ENCODE measurements around the gene C1S. TPM values are rescaled to one million over a fixed set of nuclear protein-coding genes. Genes with fewer than 3 reads are reported as not detected.

C1S gene
- total RNA-seq, 1 donor from 2014 or later, result 541 TPM

DNA sequence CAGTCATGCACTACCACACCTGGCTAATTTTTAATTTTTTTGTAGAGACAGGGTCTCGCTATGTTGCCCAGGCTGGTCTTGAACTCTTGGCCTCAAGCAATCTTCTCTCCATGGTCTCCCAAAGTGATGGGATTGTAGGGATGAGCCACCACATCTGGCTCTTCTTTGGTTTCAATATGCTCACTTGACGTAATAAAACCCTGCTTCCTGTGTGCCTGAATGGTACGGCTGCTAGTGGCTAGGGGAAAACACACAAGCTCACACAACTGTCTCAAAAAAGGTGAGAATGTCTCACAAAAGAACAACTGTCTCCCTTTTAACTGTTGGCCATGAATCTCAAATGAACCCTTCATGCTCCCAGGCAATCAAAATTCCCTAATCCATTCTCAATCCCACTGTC lies 15.0 kb downstream of the C1S start:
- Histone ChIP-seq H3K4me3 (no peak overlapping the region), H3K9me3 (no peaks in the 10 kb centered on the region), H3K4me1 (peaks cover 29% of the 10 kb centered on the region), H3K36me3 (peaks cover 0 to 7% of the 10 kb centered on the region in 2 donors), H3K27ac (peak overlapping the region; percentile 54), H3K27me3 (no peaks in the 10 kb centered on the region)
- no peak for DNase-seq (ENCODE audit: extremely low spot score in 2 of 2)
- TF ChIP-seq POLR2A (IDR thresholded peaks at IDR 0.05), result no peak
- TF ChIP-seq, protein P1, sequence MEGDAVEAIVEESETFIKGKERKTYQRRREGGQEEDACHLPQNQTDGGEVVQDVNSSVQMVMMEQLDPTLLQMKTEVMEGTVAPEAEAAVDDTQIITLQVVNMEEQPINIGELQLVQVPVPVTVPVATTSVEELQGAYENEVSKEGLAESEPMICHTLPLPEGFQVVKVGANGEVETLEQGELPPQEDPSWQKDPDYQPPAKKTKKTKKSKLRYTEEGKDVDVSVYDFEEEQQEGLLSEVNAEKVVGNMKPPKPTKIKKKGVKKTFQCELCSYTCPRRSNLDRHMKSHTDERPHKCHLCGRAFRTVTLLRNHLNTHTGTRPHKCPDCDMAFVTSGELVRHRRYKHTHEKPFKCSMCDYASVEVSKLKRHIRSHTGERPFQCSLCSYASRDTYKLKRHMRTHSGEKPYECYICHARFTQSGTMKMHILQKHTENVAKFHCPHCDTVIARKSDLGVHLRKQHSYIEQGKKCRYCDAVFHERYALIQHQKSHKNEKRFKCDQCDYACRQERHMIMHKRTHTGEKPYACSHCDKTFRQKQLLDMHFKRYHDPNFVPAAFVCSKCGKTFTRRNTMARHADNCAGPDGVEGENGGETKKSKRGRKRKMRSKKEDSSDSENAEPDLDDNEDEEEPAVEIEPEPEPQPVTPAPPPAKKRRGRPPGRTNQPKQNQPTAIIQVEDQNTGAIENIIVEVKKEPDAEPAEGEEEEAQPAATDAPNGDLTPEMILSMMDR (IDR thresholded peaks at IDR 0.05), result no peak
- no peak for TF ChIP-seq POLR2AphosphoS5 (IDR thresholded peaks at IDR 0.05; ENCODE audit: insufficient read depth in 1 of 2, low read depth in 1 of 2)
- intact Hi-C loops (cut with DNase I), result no loop called here

DNA sequence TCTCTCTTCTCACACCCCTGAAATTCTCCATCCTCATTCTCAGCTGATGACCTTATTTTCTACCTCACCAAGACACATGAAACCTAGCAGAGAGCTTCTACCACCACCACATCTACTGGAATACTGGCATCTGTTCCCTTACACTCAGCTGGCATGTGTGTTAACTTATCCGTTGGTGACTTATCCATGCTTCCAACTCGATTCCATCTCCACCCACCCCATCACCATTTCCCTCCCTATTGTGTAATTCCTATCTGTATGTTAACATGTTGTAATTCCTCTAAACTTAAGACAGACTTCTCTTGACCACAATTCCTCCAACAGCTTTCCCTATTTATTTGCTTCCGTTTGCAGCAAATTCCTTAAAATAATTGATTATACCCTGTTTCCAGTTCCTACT lies 15.4 kb downstream of the C1S start:
- Histone ChIP-seq H3K27me3 (no peaks in the 10 kb centered on the region), H3K27ac (peak overlapping the region; percentile 54), H3K4me3 (no peak overlapping the region), H3K36me3 (peaks cover 0 to 11% of the 10 kb centered on the region in 2 donors), H3K4me1 (peaks cover 34% of the 10 kb centered on the region), H3K9me3 (no peaks in the 10 kb centered on the region)
- intact Hi-C loops (cut with DNase I), result no loop called here
- DNase-seq (ENCODE audit: extremely low spot score in 2 of 2), result no peak
- TF ChIP-seq POLR2A (IDR thresholded peaks at IDR 0.05), result no peak

DNA sequence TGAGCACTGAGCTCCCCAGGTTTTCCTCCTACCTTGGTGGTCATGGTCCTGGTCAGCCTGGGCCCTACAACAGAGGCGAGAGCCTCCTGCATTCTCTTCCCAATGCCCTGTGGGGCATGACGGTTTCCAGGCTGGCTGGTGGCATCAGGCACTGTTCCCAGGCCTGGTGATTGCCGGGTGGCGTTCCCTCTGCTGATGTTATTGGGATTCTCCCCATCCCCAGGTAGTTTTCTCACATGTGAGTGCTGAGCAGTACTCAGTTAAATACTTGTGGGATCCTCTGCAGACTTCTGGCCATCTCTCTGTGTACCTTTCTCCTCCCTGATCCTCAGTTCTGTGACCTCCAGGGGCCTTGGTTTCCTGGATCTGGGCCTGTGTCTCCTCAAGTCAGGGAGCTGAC lies 16.0 kb downstream of the C1S start:
- Histone ChIP-seq H3K4me3 (no peak overlapping the region), H3K27me3 (no peaks in the 10 kb centered on the region), H3K27ac (peak overlapping the region; percentile 54), H3K4me1 (peaks cover 37% of the 10 kb centered on the region), H3K9me3 (no peaks in the 10 kb centered on the region), H3K36me3 (peaks cover 0 to 13% of the 10 kb centered on the region in 2 donors)
- DNase-seq (ENCODE audit: extremely low spot score in 2 of 2), result no peak
- TF ChIP-seq POLR2AphosphoS5 (IDR thresholded peaks at IDR 0.05; ENCODE audit: insufficient read depth in 1 of 2, low read depth in 1 of 2) (no peak), POLR2A (IDR thresholded peaks at IDR 0.05) (no peak)
- TF ChIP-seq, protein P1 (IDR thresholded peaks at IDR 0.05), result no peak
- intact Hi-C loops (cut with DNase I), result no loop called here

DNA sequence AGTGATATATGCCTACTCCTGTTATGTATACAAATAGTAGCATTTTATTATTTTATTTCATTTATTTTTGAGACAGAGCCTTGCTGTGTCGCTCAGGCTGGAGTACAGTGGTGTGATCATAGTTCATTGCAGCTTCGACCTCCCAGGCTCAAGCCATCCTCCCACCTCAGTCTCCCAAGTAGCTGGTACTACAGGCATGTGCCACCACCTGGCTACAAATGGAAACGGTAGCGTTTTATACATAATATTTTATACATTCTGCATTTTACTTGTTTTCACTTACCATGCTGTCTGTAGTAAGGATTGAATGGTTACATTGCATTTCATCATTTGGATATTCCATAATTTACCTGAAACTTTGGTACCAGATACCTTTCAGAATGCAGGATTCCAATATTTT lies 17.6 kb downstream of the C1S start:
- Histone ChIP-seq H3K4me3 (no peak overlapping the region), H3K4me1 (peaks cover 37% of the 10 kb centered on the region), H3K9me3 (no peaks in the 10 kb centered on the region), H3K36me3 (peaks cover 0 to 27% of the 10 kb centered on the region in 2 donors), H3K27ac (no peak overlapping the region), H3K27me3 (no peaks in the 10 kb centered on the region)
- no peak for TF ChIP-seq POLR2AphosphoS5 (IDR thresholded peaks at IDR 0.05; ENCODE audit: insufficient read depth in 1 of 2, low read depth in 1 of 2)
- TF ChIP-seq, protein P1 (IDR thresholded peaks at IDR 0.05), result no peak
- TF ChIP-seq POLR2A (IDR thresholded peaks at IDR 0.05), result no peak
- DNase-seq (ENCODE audit: extremely low spot score in 2 of 2), result no peak
- intact Hi-C loops (cut with DNase I), result no loop called here

DNA sequence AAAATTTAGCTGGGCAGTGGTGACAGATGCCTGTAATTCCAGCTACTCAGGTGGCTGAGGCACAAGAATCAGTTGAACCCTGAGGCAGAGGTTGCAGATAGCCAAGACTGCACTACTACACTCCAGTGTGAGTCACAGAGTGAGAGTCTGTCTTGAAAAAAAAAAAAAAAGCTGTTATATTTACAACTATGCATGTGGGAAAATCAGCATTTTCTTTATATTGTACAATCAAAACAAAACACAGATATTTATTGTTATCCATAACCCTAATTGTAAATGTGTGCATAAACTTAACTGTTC lies 19.3 kb downstream of the C1S start:
- peaks cover 0 to 33% of the 10 kb centered on the region in 2 donors for H3K36me3 ChIP-seq
- no peaks in the 10 kb centered on the region for H3K27me3 ChIP-seq
- TF ChIP-seq, protein P1 (IDR thresholded peaks at IDR 0.05), result no peak
- TF ChIP-seq POLR2AphosphoS5 (IDR thresholded peaks at IDR 0.05; ENCODE audit: insufficient read depth in 1 of 2, low read depth in 1 of 2) (no peak), POLR2A (IDR thresholded peaks at IDR 0.05) (no peak)
- no peak overlapping the region for H3K4me3 ChIP-seq
- peak overlapping the region; percentile 84 for H3K27ac ChIP-seq
- H3K4me1 ChIP-seq, result peaks cover 37% of the 10 kb centered on the region
- intact Hi-C loops (cut with DNase I), result no loop called here
- DNase-seq (ENCODE audit: extremely low spot score in 2 of 2), result no peak
- no peaks in the 10 kb centered on the region for H3K9me3 ChIP-seq

DNA sequence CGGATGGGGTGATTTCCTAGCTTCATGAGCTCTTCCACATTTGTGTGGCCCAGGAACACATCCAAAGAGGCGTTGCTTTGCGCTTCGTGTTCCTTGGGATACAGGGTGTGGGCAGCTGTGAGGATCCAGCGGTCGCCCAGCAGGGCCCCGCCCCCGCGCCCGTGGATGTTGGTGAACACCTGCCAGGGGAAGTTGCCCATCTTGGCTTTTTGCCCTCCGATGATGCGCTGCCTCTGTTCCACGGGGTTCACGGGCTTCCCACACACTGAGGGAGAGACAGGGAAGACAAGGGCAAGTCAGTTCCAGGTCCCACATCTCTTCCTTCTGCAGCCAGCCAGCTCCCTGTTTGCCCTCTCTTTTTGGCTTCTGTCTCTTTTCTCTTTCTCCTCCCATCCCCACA lies 20.5 kb downstream of the C1S start:
- DNase-seq (ENCODE audit: extremely low spot score in 2 of 2), result no peak
- Histone ChIP-seq H3K4me1 (peaks cover 37% of the 10 kb centered on the region), H3K27ac (peak overlapping the region; percentile 84), H3K9me3 (no peaks in the 10 kb centered on the region), H3K36me3 (peaks cover 0 to 46% of the 10 kb centered on the region in 2 donors), H3K4me3 (no peak overlapping the region), H3K27me3 (no peaks in the 10 kb centered on the region)
- intact Hi-C loops (cut with DNase I), result no loop called here
- no peak for TF ChIP-seq POLR2A (IDR thresholded peaks at IDR 0.05)

Data from vagina (tissue), 2 donors.